HFFc6 (cell line): ENCODE results near the gene ZNF543. TPM values are rescaled to one million over a fixed set of nuclear protein-coding genes. Genes with fewer than 3 reads are reported as not detected.
A peak's percentile ranks its signal among the peaks of the same experiment; 100 is the strongest.

Experiments
- DNase-seq: peaks from one replicate; pipeline ENCODE4 v3.0.0-alpha.2; 2018
- H3K27ac Mint-ChIP-seq: 2 replicates; pipeline ENCODE4 v1.8.0; 2020; ENCODE audit warnings: mild to moderate bottlenecking, mixed read lengths
- H3K27me3 Mint-ChIP-seq: 2 replicates; pipeline ENCODE4 v1.8.0; 2021; ENCODE audit warnings: mild to moderate bottlenecking, moderate library complexity, mixed read lengths; ENCODE audit not compliant: insufficient read depth
- H3K36me3 Mint-ChIP-seq: 2 replicates; pipeline ENCODE4 v1.8.0; 2021; ENCODE audit warnings: low read depth, mixed read lengths
- H3K4me1 Mint-ChIP-seq: 2 replicates; pipeline ENCODE4 v1.8.0; 2020; ENCODE audit warnings: low read depth, mixed read lengths
- H3K4me3 Mint-ChIP-seq: 2 replicates; pipeline ENCODE4 v1.8.0; 2020; ENCODE audit warnings: mild to moderate bottlenecking, moderate library complexity, mixed read lengths
- H3K9me3 Mint-ChIP-seq: 2 replicates; pipeline ENCODE4 v1.8.0; 2020; ENCODE audit warnings: mild to moderate bottlenecking, mixed read lengths
- CTCF ChIP-seq: fragments of 200-600 bp; sonication (generic); IDR thresholded peaks from 2 replicates; pipeline ENCODE4 v1.5.0; 2021; ENCODE audit warnings: antibody characterized with exemption, mild to moderate bottlenecking
- total RNA-seq, 6 experiments: library from RNA; stranded (reverse); fragmentation: NEBNext Ultra II Directional; extraction: Animal tissue kit (Norgen Biotek cat#: 25700); gene quantifications; 2 replicates in 1 of 6; 3 replicates in 5 of 6; pipeline ENCODE4 v1.2.3, GENCODE V29; 2021

ZNF543 gene
- total RNA-seq, 6 experiments from 2014 or later, result 4.6 to 5.2 (median 4.8) TPM

- no peak for TF ChIP-seq CTCF
- Mint-ChIP-seq H3K27me3 (no peaks in the 10 kb centered on the region; the same call in 1 of the 2 replicates), H3K4me3 (no peak overlapping the region), H3K9me3 (no peaks in the 10 kb centered on the region), H3K4me1 (peaks cover 20% of the 10 kb centered on the region), H3K36me3 (peaks cover 23% of the 10 kb centered on the region), H3K27ac (no peak overlapping the region)
- no peak for DNase-seq
Measured at GRCh38 chr19:57305056-57305455, 15.2 kb upstream of the ZNF543 start.

GRCh38 chr19:57308514-57308913 lies 11.8 kb upstream of the ZNF543 start:
- no peaks in the 10 kb centered on the region; the same call in 1 of the 2 replicates for H3K4me1 Mint-ChIP-seq
- H3K4me3 Mint-ChIP-seq, result no peak overlapping the region
- peaks cover 5% of the 10 kb centered on the region; the same call in 1 of the 2 replicates for H3K36me3 Mint-ChIP-seq
- no peaks in the 10 kb centered on the region for H3K9me3 Mint-ChIP-seq
- no peak for DNase-seq
- TF ChIP-seq CTCF, result no peak
- H3K27ac Mint-ChIP-seq, result no peak overlapping the region
- 0 out of 2 replicates have a peak, but pooled peaks cover 4% of the 10 kb centered on the region for H3K27me3 Mint-ChIP-seq

DNA sequence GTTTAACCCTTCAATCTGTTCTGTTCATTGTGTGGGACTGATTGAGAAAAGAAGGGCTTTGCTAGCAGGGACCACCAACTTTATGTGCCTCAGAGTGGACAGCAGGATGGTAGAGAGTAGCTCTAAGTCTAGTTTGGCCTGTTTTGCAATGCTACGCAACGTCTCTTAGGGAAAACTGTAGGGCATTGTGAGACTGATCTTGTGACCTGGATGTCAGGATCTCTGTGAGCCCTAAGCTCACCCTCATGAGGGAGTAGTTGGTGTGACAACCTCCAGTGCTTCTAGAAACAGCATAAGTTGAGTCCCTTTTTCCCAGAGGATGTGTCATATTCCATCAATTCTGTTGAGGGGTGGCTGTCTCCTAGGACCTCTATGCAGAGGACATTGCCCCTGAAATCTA lies 9.5 kb upstream of the ZNF543 start:
- Mint-ChIP-seq H3K4me1 (no peaks in the 10 kb centered on the region), H3K27me3 (peaks cover 8% of the 10 kb centered on the region), H3K9me3 (peaks cover 5% of the 10 kb centered on the region; the same call in 1 of the 2 replicates), H3K4me3 (no peak overlapping the region), H3K27ac (no peak overlapping the region), H3K36me3 (no peaks in the 10 kb centered on the region)
- no peak for DNase-seq
- TF ChIP-seq CTCF, result no peak

DNA sequence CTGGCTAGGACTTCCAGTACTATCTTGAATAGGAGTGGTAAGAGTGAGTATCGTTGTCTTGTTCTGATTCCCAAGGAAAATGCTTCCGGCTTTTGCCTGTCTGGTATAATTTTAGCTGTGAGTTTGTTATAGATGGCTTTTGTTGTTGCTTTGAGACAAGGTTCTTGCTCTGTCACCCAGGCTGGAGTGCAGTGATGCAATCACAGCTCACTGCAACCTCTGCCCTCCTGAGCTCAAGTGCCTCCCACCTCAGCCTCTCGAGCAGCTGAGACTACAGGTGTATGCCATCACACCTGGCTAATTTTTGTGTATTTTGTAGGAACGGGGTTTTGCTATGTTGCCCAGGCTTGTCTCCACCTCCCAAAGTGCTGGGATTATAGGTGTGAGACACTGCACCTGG lies 6.1 kb upstream of the ZNF543 start:
- H3K27me3 Mint-ChIP-seq, result peaks cover 11% of the 10 kb centered on the region
- H3K36me3 Mint-ChIP-seq, result no peaks in the 10 kb centered on the region
- H3K4me1 Mint-ChIP-seq, result no peaks in the 10 kb centered on the region
- H3K4me3 Mint-ChIP-seq, result no peak overlapping the region
- no peak overlapping the region for H3K27ac Mint-ChIP-seq
- TF ChIP-seq CTCF, result no peak
- peaks cover 5% of the 10 kb centered on the region; the same call in 1 of the 2 replicates for H3K9me3 Mint-ChIP-seq
- DNase-seq, result no peak

- Mint-ChIP-seq H3K4me1 (peaks cover 24% of the 10 kb centered on the region), H3K27ac (no peak overlapping the region), H3K27me3 (peaks cover 10% of the 10 kb centered on the region), H3K4me3 (no peak overlapping the region), H3K9me3 (peaks cover 5% of the 10 kb centered on the region; the same call in 1 of the 2 replicates), H3K36me3 (no peaks in the 10 kb centered on the region)
- DNase-seq, result no peak
- no peak for TF ChIP-seq CTCF
Measured at GRCh38 chr19:57317503-57317902, 2.8 kb upstream of the ZNF543 start.

- TF ChIP-seq CTCF, result no peak
- H3K27ac Mint-ChIP-seq, result peak overlapping the region; percentile 96
- H3K4me1 Mint-ChIP-seq, result peaks cover 28% of the 10 kb centered on the region
- H3K36me3 Mint-ChIP-seq, result peaks cover 7% of the 10 kb centered on the region
- DNase-seq, result no peak
- H3K27me3 Mint-ChIP-seq, result peaks cover 10% of the 10 kb centered on the region
- H3K4me3 Mint-ChIP-seq, result peak overlapping the region; percentile 98
- no peaks in the 10 kb centered on the region; the same call in 1 of the 2 replicates for H3K9me3 Mint-ChIP-seq
Measured at GRCh38 chr19:57319869-57320179, 448 bp upstream of the ZNF543 start.
